Neural cell (in vitro differentiated cells): ENCODE results near the gene HELZ2. TPM values are rescaled to one million over a fixed set of nuclear protein-coding genes. Genes with fewer than 3 reads are reported as not detected.

Source experiments
- H2AFZ ChIP-seq: fragments of 200-600, 300-800 bp; sonication (generic), shearing (Covaris generic); 2 replicates; pipeline ENCODE4 v1.6.0; 2014; ENCODE audit warnings: low read depth, mild to moderate bottlenecking, antibody characterized with exemption, low read length, moderate library complexity
- H3F3A ChIP-seq: fragments of 200-600 bp; shearing (Covaris generic); 2 replicates; pipeline ENCODE4 v1.6.1; 2016; ENCODE audit warnings: mild to moderate bottlenecking, moderate library complexity, mixed read lengths, antibody characterized with exemption, low read length; ENCODE audit not compliant: insufficient read depth, poor library complexity, severe bottlenecking
- H3K27ac ChIP-seq: fragments of 200-600, 300-800 bp; sonication (generic), shearing (Covaris generic); 2 replicates; pipeline ENCODE4 v1.5.1; 2014; ENCODE audit warnings: mild to moderate bottlenecking, low read length, moderate library complexity
- H3K27me3 ChIP-seq: fragments of 300-800, 200-600 bp; sonication (generic), shearing (Covaris generic); 2 replicates; pipeline ENCODE4 v1.6.0; 2014; ENCODE audit warnings: mild to moderate bottlenecking, low read depth, low read length, moderate library complexity; ENCODE audit not compliant: insufficient read depth
- H3K36me3 ChIP-seq: fragments of 300-800, 200-600 bp; sonication (generic), shearing (Covaris generic); 2 replicates; pipeline ENCODE4 v1.5.1; 2014; ENCODE audit warnings: mild to moderate bottlenecking, antibody characterized with exemption, low read length, moderate library complexity; ENCODE audit not compliant: insufficient read depth
- H3K4me2 ChIP-seq: fragments of 300-800, 200-600 bp; sonication (generic), shearing (Covaris generic); 2 replicates; pipeline ENCODE4 v1.6.0; 2014; ENCODE audit warnings: mild to moderate bottlenecking, low read length
- H3K4me3 ChIP-seq: fragments of 300-800, 200-600 bp; sonication (generic), shearing (Covaris generic); 2 replicates; pipeline ENCODE4 v1.5.1; 2014; ENCODE audit warnings: mild to moderate bottlenecking, low read length, moderate library complexity
- H3K79me2 ChIP-seq: fragments of 200-600 bp; shearing (Covaris generic); replicated peaks from 2 replicates; pipeline ENCODE4 v1.6.0; 2014; ENCODE audit warnings: mild to moderate bottlenecking, low read length, moderate library complexity; ENCODE audit not compliant: insufficient read depth
- H3K9ac ChIP-seq: fragments of 300-800, 200-600 bp; sonication (generic), shearing (Covaris generic); 2 replicates; pipeline ENCODE4 v1.6.1; 2016; ENCODE audit warnings: mild to moderate bottlenecking, low read length, mixed read lengths
- H3K9me2 ChIP-seq: fragments of 200-600 bp; shearing (Covaris generic); 2 replicates; pipeline ENCODE4 v1.6.1; 2016; ENCODE audit warnings: mild to moderate bottlenecking, low read length, mixed read lengths; ENCODE audit not compliant: insufficient read depth
- H3K9me3 ChIP-seq: fragments of 200-600, 300-800 bp; sonication (generic), shearing (Covaris generic); 2 replicates; pipeline ENCODE4 v1.6.1; 2016; ENCODE audit warnings: mild to moderate bottlenecking, mixed run types, low read length, moderate library complexity, mixed read lengths
- H4K20me1 ChIP-seq: fragments of 200-600 bp; shearing (Covaris generic); 2 replicates; pipeline ENCODE4 v1.6.1; 2016; ENCODE audit warnings: mild to moderate bottlenecking, mixed run types; ENCODE audit not compliant: insufficient read depth
- EP300 ChIP-seq: fragments of 450-650 bp; conservative IDR thresholded peaks from 2 replicates; pipeline ENCODE4 v1.6.1; 2014; ENCODE audit warnings: antibody characterized with exemption, mild to moderate bottlenecking, moderate library complexity; ENCODE audit not compliant: poor library complexity, severe bottlenecking
- EZH2 ChIP-seq: fragments of 200-600, 300-800 bp; shearing (Covaris generic), sonication (generic); IDR thresholded peaks from 2 replicates; pipeline ENCODE4 v1.6.1; 2014; ENCODE audit warnings: antibody characterized with exemption, low read length, borderline replicate concordance, mild to moderate bottlenecking; ENCODE audit not compliant: insufficient read depth, poor library complexity, severe bottlenecking
- MXI1 ChIP-seq: fragments of 450-650 bp; conservative IDR thresholded peaks from 2 replicates; pipeline ENCODE4 v1.6.1; 2014; ENCODE audit warnings: antibody characterized with exemption, mild to moderate bottlenecking; ENCODE audit not compliant: poor library complexity, severe bottlenecking
- POLR2AphosphoS5 ChIP-seq: IDR thresholded peaks from 2 replicates; pipeline ENCODE4 v1.6.1; 2012
- RAD21 ChIP-seq: fragments of 450-650 bp; conservative IDR thresholded peaks from 2 replicates; pipeline ENCODE4 v1.6.1; 2014; ENCODE audit warnings: antibody characterized with exemption, mild to moderate bottlenecking, moderate library complexity
- REST ChIP-seq: IDR thresholded peaks from 2 replicates; pipeline ENCODE4 v1.6.1; 2012; ENCODE audit warnings: borderline replicate concordance
- SMC3 ChIP-seq: fragments of 450-650 bp; conservative IDR thresholded peaks from 2 replicates; pipeline ENCODE4 v1.6.1; 2014; ENCODE audit warnings: antibody characterized with exemption, mild to moderate bottlenecking, moderate library complexity; ENCODE audit not compliant: poor library complexity
- TAF1 ChIP-seq: IDR thresholded peaks from 2 replicates; pipeline ENCODE4 v1.6.1; 2012; ENCODE audit warnings: low read depth
- polyA plus RNA-seq: library from polyadenylated mRNA; depleted of rRNA; stranded (reverse); fragments of >200 nt; gene quantifications from 2 replicates; pipeline ENCODE4 v1.2.3, GENCODE V29; 2014
- TF ChIP-seq, protein P1 (sequence below): fragments of 450-650 bp; IDR thresholded peaks from 2 replicates; pipeline ENCODE4 v1.5.1; 2014; ENCODE audit warnings: antibody characterized with exemption, mild to moderate bottlenecking, moderate library complexity; ENCODE audit not compliant: poor library complexity, severe bottlenecking

Gene HELZ2
- polyA plus RNA-seq, 1 donor from 2014 or later, result 1.3 TPM

DNA sequence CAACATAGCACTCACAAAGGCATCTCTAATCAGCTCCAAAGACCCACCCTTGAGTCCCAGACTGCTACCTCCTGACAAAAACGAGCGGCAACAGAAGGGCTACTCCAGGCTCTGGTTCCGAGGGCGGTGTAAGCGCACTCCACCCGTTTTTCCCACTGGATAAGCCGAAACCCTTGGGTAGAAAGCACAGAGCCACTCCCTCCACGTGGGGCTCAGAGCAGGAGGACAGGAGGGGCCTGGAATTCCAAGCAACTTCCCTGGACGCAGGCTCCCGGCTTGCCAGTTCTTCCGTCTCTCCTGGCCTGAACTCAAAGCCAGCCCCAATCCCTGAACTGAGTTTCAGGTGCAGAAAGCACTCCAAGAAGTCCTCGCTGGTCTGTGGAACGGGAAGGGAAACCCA lies 45.5 kb upstream of the HELZ2 start:
- Histone ChIP-seq H2AFZ (no peak overlapping the region), H4K20me1 (no peaks in the 10 kb centered on the region), H3K79me2 (peaks cover 15% of the 10 kb centered on the region), H3K9ac (no peak overlapping the region), H3K4me3 (no peak overlapping the region), H3K9me3 (no peaks in the 10 kb centered on the region), H3K4me2 (no peak overlapping the region), H3K27ac (no peak overlapping the region), H3K27me3 (no peaks in the 10 kb centered on the region), H3F3A (no peaks in the 10 kb centered on the region), H3K9me2 (no peaks in the 10 kb centered on the region), H3K36me3 (no peaks in the 10 kb centered on the region)
- TF ChIP-seq POLR2AphosphoS5 (no peak), MXI1 (no peak), TAF1 (no peak)
- TF ChIP-seq, protein P1, sequence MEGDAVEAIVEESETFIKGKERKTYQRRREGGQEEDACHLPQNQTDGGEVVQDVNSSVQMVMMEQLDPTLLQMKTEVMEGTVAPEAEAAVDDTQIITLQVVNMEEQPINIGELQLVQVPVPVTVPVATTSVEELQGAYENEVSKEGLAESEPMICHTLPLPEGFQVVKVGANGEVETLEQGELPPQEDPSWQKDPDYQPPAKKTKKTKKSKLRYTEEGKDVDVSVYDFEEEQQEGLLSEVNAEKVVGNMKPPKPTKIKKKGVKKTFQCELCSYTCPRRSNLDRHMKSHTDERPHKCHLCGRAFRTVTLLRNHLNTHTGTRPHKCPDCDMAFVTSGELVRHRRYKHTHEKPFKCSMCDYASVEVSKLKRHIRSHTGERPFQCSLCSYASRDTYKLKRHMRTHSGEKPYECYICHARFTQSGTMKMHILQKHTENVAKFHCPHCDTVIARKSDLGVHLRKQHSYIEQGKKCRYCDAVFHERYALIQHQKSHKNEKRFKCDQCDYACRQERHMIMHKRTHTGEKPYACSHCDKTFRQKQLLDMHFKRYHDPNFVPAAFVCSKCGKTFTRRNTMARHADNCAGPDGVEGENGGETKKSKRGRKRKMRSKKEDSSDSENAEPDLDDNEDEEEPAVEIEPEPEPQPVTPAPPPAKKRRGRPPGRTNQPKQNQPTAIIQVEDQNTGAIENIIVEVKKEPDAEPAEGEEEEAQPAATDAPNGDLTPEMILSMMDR, result no peak

DNA sequence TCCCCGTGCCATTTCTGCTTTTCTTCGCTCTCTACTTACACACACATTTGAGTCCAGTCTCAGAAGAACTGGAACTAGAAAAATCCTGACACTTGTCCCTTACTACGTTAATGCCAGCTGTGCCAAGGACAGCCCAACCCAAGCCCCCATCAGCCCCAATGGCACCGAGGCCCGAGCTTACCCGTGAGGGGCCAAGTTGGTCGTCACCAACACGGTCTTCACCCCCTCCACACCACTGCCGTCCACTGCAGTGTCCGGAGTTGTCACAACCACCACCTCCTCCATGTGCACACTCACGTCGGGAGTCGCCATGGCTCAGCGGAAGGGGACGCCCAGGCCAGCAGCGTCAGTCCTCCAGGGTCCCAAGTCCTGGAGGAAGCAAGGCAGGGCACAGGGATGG lies 45.0 kb upstream of the HELZ2 start:
- H3K9me2 ChIP-seq, result no peaks in the 10 kb centered on the region
- no peaks in the 10 kb centered on the region for H4K20me1 ChIP-seq
- no peak for TF ChIP-seq POLR2AphosphoS5
- TF ChIP-seq, protein P1, result no peak
- TF ChIP-seq RAD21, result no peak
- no peak for TF ChIP-seq EZH2
- TF ChIP-seq MXI1, result no peak
- no peak for TF ChIP-seq REST
- no peak for TF ChIP-seq EP300
- no peak for TF ChIP-seq SMC3
- TF ChIP-seq TAF1, result no peak
- H2AFZ ChIP-seq, result no peak overlapping the region
- H3K4me3 ChIP-seq, result no peak overlapping the region
- no peaks in the 10 kb centered on the region for H3K36me3 ChIP-seq
- no peaks in the 10 kb centered on the region for H3K27me3 ChIP-seq
- H3K79me2 ChIP-seq, result peaks cover 15% of the 10 kb centered on the region
- no peak overlapping the region for H3K27ac ChIP-seq
- no peaks in the 10 kb centered on the region for H3F3A ChIP-seq
- H3K4me2 ChIP-seq, result no peak overlapping the region
- no peaks in the 10 kb centered on the region for H3K9me3 ChIP-seq
- no peak overlapping the region for H3K9ac ChIP-seq
